Measurements from ENCODE around the gene HABP4.

DNA sequence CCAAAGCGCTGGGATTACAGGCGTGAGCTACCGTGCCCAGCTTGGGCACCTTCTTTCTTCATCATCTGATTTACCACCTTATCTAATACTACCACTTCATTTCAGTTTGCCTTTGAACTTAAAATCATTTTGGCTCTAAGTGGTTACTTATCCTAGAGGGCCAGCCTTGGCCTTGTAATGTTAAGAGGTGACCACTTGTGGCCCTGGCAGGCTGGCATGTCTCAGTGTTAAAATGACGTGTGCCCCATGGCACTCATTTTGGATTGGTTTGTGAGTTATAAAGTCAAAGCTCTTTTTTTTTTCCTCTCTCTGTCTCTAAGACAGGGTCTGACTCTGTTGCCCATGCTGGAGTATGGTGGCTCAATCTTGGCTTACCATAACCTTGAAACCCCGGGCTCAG is 17.8 kb downstream of the HABP4 start:
- TF ChIP-seq CTCF (IDR thresholded peaks at IDR 0.05) = no peak
- TF ChIP-seq POLR2A (IDR thresholded peaks at IDR 0.05) = no peak
